IPS DF 19.7 (cell line): Measurements from ENCODE around the gene RINL.
A peak's percentile ranks its signal among the peaks of the same experiment; 100 is the strongest.
"Not testable (repeated sequence)": the region's sequence is repeated elsewhere in the genome, so short reads cannot be mapped to it uniquely, and the experiment has no call there.

Experiments used
- DNase-seq: peaks from one replicate; pipeline ENCODE4 v3.0.0-alpha.2; 2013; ENCODE audit warnings: low read depth, low spot score

RINL gene

GRCh38 chr19:38904581-38905539 lies 26.8 kb upstream of the RINL start:
- DNase-seq: no peak

GRCh38 chr19:38901683-38902082 lies 23.6 kb upstream of the RINL start:
- no peak for DNase-seq

- no peak for DNase-seq
Measured at GRCh38 chr19:38900743-38901190, 22.7 kb upstream of the RINL start.

GRCh38 chr19:38900202-38900629 lies 22.1 kb upstream of the RINL start:
- no peak for DNase-seq

GRCh38 chr19:38899447-38900201 lies 21.5 kb upstream of the RINL start, which contains the start of the genes NFKBIB and SIRT2:
Gene NFKBIB, plus strand, starts transcription at chr19:38899969. Its CDS starts 64 bp downstream, at chr19:38900033.
Gene SIRT2, minus strand, starts transcription at chr19:38899618. Its CDS starts 97 bp downstream, at chr19:38899521.
- DNase-seq: peak; percentile 99

GRCh38 chr19:38898788-38899446 lies 20.8 kb upstream of the RINL start:
- no peak for DNase-seq

- DNase-seq: no peak
Measured at GRCh38 chr19:38894968-38895367, 16.9 kb upstream of the RINL start.

- no peak for DNase-seq
Measured at GRCh38 chr19:38893341-38893771, 15.3 kb upstream of the RINL start.

GRCh38 chr19:38892841-38893240 lies 14.8 kb upstream of the RINL start:
- DNase-seq: no peak

GRCh38 chr19:38891771-38892170 lies 13.7 kb upstream of the RINL start:
- no peak for DNase-seq

GRCh38 chr19:38890686-38891085 lies 12.6 kb upstream of the RINL start:
- no peak for DNase-seq

GRCh38 chr19:38889803-38890202 lies 11.7 kb upstream of the RINL start:
- DNase-seq: no peak

GRCh38 chr19:38888876-38889275 lies 10.8 kb upstream of the RINL start:
- DNase-seq: no peak

GRCh38 chr19:38884691-38885090 lies 6.6 kb upstream of the RINL start:
- not testable (repeated sequence) for DNase-seq

GRCh38 chr19:38883286-38883685 lies 5.2 kb upstream of the RINL start:
- no peak for DNase-seq

- no peak for DNase-seq
Measured at GRCh38 chr19:38880882-38881609, 3.0 kb upstream of the RINL start.

GRCh38 chr19:38880076-38880881 lies 2.2 kb upstream of the RINL start:
- no peak for DNase-seq

- DNase-seq: no peak
Measured at GRCh38 chr19:38879400-38879751, 1.3 kb upstream of the RINL start.

- no peak for DNase-seq
Measured at GRCh38 chr19:38878575-38879399, 712 bp upstream of the RINL start.
